ENCODE results near the gene INTS4. TPM values are rescaled to one million over a fixed set of nuclear protein-coding genes. Genes with fewer than 3 reads are reported as not detected.
A peak's percentile ranks its signal among the peaks of the same experiment; 100 is the strongest.

INTS4 gene
- total and polyA plus RNA-seq, 2 experiments from 2014 or later, result 24.6 to 47.6 TPM

GRCh38 chr11:77854838-77855237, 139.6 kb downstream of the INTS4 start:
- Mint-ChIP-seq H3K4me1 (no peaks in the 10 kb centered on the region), H3K27me3 (ENCODE audit: insufficient read depth, low read depth, poor library complexity) (peaks cover 6% of the 10 kb centered on the region), H3K4me3 (no peak overlapping the region), H3K9me3 (peaks cover 49% of the 10 kb centered on the region), H3K27ac (no peak overlapping the region), H3K36me3 (ENCODE audit: low read depth) (peaks cover 60% of the 10 kb centered on the region)
- H3K27ac ChIP-seq (ENCODE audit: low read depth), result no peak overlapping the region
- H3K79me2 ChIP-seq (replicated peaks; ENCODE audit: insufficient read depth), result no peaks in the 10 kb centered on the region
- H3K4me1 ChIP-seq (ENCODE audit: insufficient read depth), result no peaks in the 10 kb centered on the region
- H4K20me1 ChIP-seq (replicated peaks; ENCODE audit: insufficient read depth), result no peaks in the 10 kb centered on the region
- H3K4me2 ChIP-seq, result no peak overlapping the region
- H3K27me3 ChIP-seq (ENCODE audit: insufficient read depth), result no peaks in the 10 kb centered on the region
- no peak overlapping the region for H3K4me3 ChIP-seq
- ATAC-seq (no peak), DNase-seq (ENCODE audit: low spot score) (peak; percentile 16)
- no peaks in the 10 kb centered on the region for H3F3A ChIP-seq (replicated peaks; ENCODE audit: low read depth)
- H2AFZ ChIP-seq, result no peak overlapping the region
- peaks cover 6% of the 10 kb centered on the region for H3K36me3 ChIP-seq (ENCODE audit: insufficient read depth)
- TF ChIP-seq ZNF114 (CRISPR knock-in tag; IDR thresholded peaks at IDR 0.05), result no peak
- peaks cover 5% of the 10 kb centered on the region; the same call in 1 of the 2 replicates for H3K9me2 ChIP-seq (ENCODE audit: insufficient read depth)

DNA sequence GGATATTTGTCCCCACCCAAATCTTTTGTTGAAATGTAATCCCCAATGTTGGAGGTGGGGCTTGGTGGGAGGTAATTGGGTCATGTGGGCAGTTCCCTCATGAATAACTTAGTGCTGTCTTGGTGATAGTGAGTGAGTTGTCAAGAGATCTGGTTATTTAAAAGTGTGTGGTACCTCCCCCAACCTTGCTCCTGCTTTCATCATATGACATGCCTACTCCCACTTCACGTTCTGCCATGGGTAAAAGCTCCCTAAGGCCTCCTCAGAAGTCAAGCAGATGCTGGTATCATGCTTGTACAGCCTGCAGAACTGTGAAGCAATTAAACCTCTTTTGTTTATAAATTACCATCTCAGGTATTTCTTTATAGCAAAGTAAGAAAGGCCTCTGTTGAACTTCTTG, 143.0 kb downstream of the INTS4 start:
- H3K4me3 Mint-ChIP-seq, result no peak overlapping the region
- no peak overlapping the region for H3K27ac Mint-ChIP-seq
- H3K27me3 Mint-ChIP-seq (ENCODE audit: insufficient read depth, low read depth, poor library complexity), result peaks cover 3% of the 10 kb centered on the region
- Histone ChIP-seq H3F3A (replicated peaks; ENCODE audit: low read depth) (no peaks in the 10 kb centered on the region), H3K36me3 (ENCODE audit: insufficient read depth) (peaks cover 6% of the 10 kb centered on the region), H3K4me3 (no peak overlapping the region), H3K79me2 (replicated peaks; ENCODE audit: insufficient read depth) (no peaks in the 10 kb centered on the region), H3K4me2 (no peak overlapping the region), H3K27ac (ENCODE audit: low read depth) (no peak overlapping the region), H4K20me1 (replicated peaks; ENCODE audit: insufficient read depth) (no peaks in the 10 kb centered on the region), H2AFZ (no peak overlapping the region), H3K27me3 (ENCODE audit: insufficient read depth) (no peaks in the 10 kb centered on the region), H3K9me2 (ENCODE audit: insufficient read depth) (peaks cover 5% of the 10 kb centered on the region; the same call in 1 of the 2 replicates), H3K4me1 (ENCODE audit: insufficient read depth) (no peaks in the 10 kb centered on the region)
- no peaks in the 10 kb centered on the region for H3K4me1 Mint-ChIP-seq
- no peak for ATAC-seq
- DNase-seq (ENCODE audit: low spot score), result no peak
- peaks cover 39% of the 10 kb centered on the region for H3K9me3 Mint-ChIP-seq
- H3K36me3 Mint-ChIP-seq (ENCODE audit: low read depth), result peaks cover 51% of the 10 kb centered on the region
- no peak for TF ChIP-seq ZNF331 (CRISPR knock-in tag; IDR thresholded peaks at IDR 0.05; ENCODE audit: low read depth)
- TF ChIP-seq, protein P1, sequence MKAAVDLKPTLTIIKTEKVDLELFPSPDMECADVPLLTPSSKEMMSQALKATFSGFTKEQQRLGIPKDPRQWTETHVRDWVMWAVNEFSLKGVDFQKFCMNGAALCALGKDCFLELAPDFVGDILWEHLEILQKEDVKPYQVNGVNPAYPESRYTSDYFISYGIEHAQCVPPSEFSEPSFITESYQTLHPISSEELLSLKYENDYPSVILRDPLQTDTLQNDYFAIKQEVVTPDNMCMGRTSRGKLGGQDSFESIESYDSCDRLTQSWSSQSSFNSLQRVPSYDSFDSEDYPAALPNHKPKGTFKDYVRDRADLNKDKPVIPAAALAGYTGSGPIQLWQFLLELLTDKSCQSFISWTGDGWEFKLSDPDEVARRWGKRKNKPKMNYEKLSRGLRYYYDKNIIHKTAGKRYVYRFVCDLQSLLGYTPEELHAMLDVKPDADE (IDR thresholded peaks at IDR 0.05), result no peak
- no peak for TF ChIP-seq CREB1 (CRISPR knock-in tag; IDR thresholded peaks at IDR 0.05; ENCODE audit: low read depth)
- no peak for TF ChIP-seq REST (IDR thresholded peaks at IDR 0.05; ENCODE audit: unreplicated experiment)
- TF ChIP-seq JUNB (IDR thresholded peaks at IDR 0.05; ENCODE audit: unreplicated experiment), result no peak
- TF ChIP-seq NANOG (IDR thresholded peaks at IDR 0.05; ENCODE audit: borderline replicate concordance), result no peak
- TF ChIP-seq EZH2 (IDR thresholded peaks at IDR 0.05; ENCODE audit: low read depth, unreplicated experiment), result no peak
- no peak for TF ChIP-seq ZNF462 (CRISPR knock-in tag; IDR thresholded peaks at IDR 0.05)
- TF ChIP-seq POLR2AphosphoS5 (IDR thresholded peaks at IDR 0.05; ENCODE audit: low read depth), result no peak
- TF ChIP-seq EZH2phosphoT487 (IDR thresholded peaks at IDR 0.05; ENCODE audit: unreplicated experiment), result no peak

Data from GM23338 (cell line).